HEK293 (cell line): Measurements from ENCODE around the gene C19orf44.

Experiments used
- BCL11A ChIP-seq: fragments of 450-650 bp; formaldehyde crosslinking; IDR thresholded peaks from 2 replicates; pipeline ENCODE4 v1.5.1; 2016; ENCODE audit warnings: low read depth, missing biosample characterization, missing genetic modification characterization
- GFI1B ChIP-seq: fragments of 450-650 bp; formaldehyde crosslinking; IDR thresholded peaks from 2 replicates; pipeline ENCODE4 v1.5.1; 2016; ENCODE audit warnings: missing biosample characterization, missing genetic modification characterization
- GLIS1 ChIP-seq: fragments of 450-650 bp; formaldehyde crosslinking; IDR thresholded peaks from 2 replicates; pipeline ENCODE4 v1.5.1; 2016; ENCODE audit warnings: missing biosample characterization, missing genetic modification characterization
- IKZF3 ChIP-seq: fragments of 450-650 bp; IDR thresholded peaks from 2 replicates; pipeline ENCODE4 v1.5.0; 2018; ENCODE audit warnings: missing biosample characterization, mild to moderate bottlenecking, missing genetic modification characterization, moderate library complexity
- KLF1 ChIP-seq: fragments of 450-650 bp; formaldehyde crosslinking; IDR thresholded peaks from 2 replicates; pipeline ENCODE4 v1.5.1; 2016; ENCODE audit warnings: missing biosample characterization, missing genetic modification characterization
- KLF7 ChIP-seq: fragments of 450-650 bp; formaldehyde crosslinking; IDR thresholded peaks from 2 replicates; pipeline ENCODE4 v1.5.1; 2016; ENCODE audit warnings: missing biosample characterization, missing genetic modification characterization, borderline replicate concordance
- ZEB2 ChIP-seq: fragments of 450-650 bp; formaldehyde crosslinking; IDR thresholded peaks from 2 replicates; pipeline ENCODE4 v1.5.1; 2016; ENCODE audit warnings: missing biosample characterization, missing genetic modification characterization
- ZNF292 ChIP-seq: fragments of 450-650 bp; formaldehyde crosslinking; IDR thresholded peaks from 2 replicates; pipeline ENCODE4 v1.5.1; 2016; ENCODE audit warnings: low read depth, missing biosample characterization, missing genetic modification characterization, borderline replicate concordance
- ZNF366 ChIP-seq: fragments of 450-650 bp; formaldehyde crosslinking; conservative IDR thresholded peaks from 2 replicates; pipeline ENCODE4 v1.5.1; 2016; ENCODE audit warnings: missing biosample characterization, missing genetic modification characterization
- ZNF37A ChIP-seq: fragments of 450-650 bp; IDR thresholded peaks from 2 replicates; pipeline ENCODE4 v1.5.1; 2018; ENCODE audit warnings: missing biosample characterization, missing genetic modification characterization
- ZNF391 ChIP-seq: fragments of 450-650 bp; formaldehyde crosslinking; IDR thresholded peaks from 2 replicates; pipeline ENCODE4 v1.5.1; 2016; ENCODE audit warnings: low read depth, missing biosample characterization, missing genetic modification characterization, borderline replicate concordance
- ZNF560 ChIP-seq: fragments of 450-650 bp; formaldehyde crosslinking; IDR thresholded peaks from 2 replicates; pipeline ENCODE4 v1.5.1; 2017; ENCODE audit warnings: missing biosample characterization, missing genetic modification characterization, borderline replicate concordance
- ZNF629 ChIP-seq: fragments of 450-650 bp; formaldehyde crosslinking; IDR thresholded peaks from 2 replicates; pipeline ENCODE4 v1.5.1; 2017; ENCODE audit warnings: missing biosample characterization, missing genetic modification characterization
- ZNF843 ChIP-seq: fragments of 450-650 bp; formaldehyde crosslinking; IDR thresholded peaks from 2 replicates; pipeline ENCODE4 v1.5.1; 2016; ENCODE audit warnings: missing biosample characterization, missing genetic modification characterization
- ZXDB ChIP-seq: fragments of 450-650 bp; formaldehyde crosslinking; IDR thresholded peaks from 2 replicates; pipeline ENCODE4 v1.5.1; 2016; ENCODE audit warnings: missing biosample characterization, missing genetic modification characterization
- TF ChIP-seq, protein P1 (sequence below): fragments of 450-650 bp; formaldehyde crosslinking; IDR thresholded peaks from 2 replicates; pipeline ENCODE4 v1.5.1; 2017; ENCODE audit warnings: missing biosample characterization, missing genetic modification characterization
- TF ChIP-seq, protein P2 (sequence below): fragments of 450-650 bp; formaldehyde crosslinking; IDR thresholded peaks from 2 replicates; pipeline ENCODE4 v1.5.1; 2016; ENCODE audit warnings: missing biosample characterization, missing genetic modification characterization
- TF ChIP-seq, protein P3 (sequence below): fragments of 450-650 bp; formaldehyde crosslinking; IDR thresholded peaks from 2 replicates; pipeline ENCODE4 v1.5.1; 2017; ENCODE audit warnings: missing biosample characterization, mild to moderate bottlenecking, missing genetic modification characterization, moderate library complexity
- TF ChIP-seq, protein P4 (sequence below): fragments of 450-650 bp; formaldehyde crosslinking; IDR thresholded peaks from 2 replicates; pipeline ENCODE4 v1.5.1; 2016; ENCODE audit warnings: missing biosample characterization, missing genetic modification characterization
- TF ChIP-seq, protein P5 (sequence below): fragments of 450-650 bp; formaldehyde crosslinking; IDR thresholded peaks from 2 replicates; pipeline ENCODE4 v1.5.1; 2016; ENCODE audit warnings: missing biosample characterization, missing genetic modification characterization
- TF ChIP-seq, protein P6 (sequence below): fragments of 450-650 bp; formaldehyde crosslinking; IDR thresholded peaks from 2 replicates; pipeline ENCODE4 v1.5.1; 2017; ENCODE audit warnings: missing biosample characterization, missing genetic modification characterization
- TF ChIP-seq, protein P7 (sequence below): fragments of 450-650 bp; formaldehyde crosslinking; IDR thresholded peaks from 2 replicates; pipeline ENCODE4 v1.5.1; 2017; ENCODE audit warnings: missing biosample characterization, missing genetic modification characterization

Gene C19orf44

DNA sequence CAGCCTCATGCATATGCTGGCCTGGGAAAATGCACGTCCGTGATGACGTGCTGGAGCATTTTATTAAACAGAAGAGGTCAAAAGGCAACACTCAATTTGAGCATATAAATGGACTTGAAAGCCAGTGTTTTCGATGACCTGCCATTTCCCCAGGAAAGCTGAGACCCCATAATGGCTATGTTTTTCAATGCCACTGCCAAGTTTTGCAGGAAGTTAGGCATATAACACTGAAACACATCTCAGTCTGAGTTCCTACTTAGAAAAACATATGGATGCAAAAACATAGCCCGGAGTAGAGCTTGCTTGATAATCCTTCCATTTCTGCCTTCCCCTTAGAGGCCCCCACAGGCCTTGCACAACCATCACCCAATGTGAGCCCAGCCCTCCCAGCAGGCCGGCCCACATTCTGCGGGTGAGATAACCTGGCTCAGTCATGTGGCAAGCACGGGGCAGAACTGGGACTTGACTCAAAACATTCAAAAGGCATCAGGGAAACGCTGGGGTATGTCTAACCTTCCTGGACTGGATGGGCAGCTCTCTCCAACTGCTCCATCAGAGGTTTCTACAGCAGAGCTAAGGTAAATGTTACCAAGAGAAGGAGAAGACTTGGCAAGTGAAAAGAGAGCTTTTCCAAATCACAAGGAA, 49.3 kb upstream of the C19orf44 start (continued):
- TF ChIP-seq, protein P1, sequence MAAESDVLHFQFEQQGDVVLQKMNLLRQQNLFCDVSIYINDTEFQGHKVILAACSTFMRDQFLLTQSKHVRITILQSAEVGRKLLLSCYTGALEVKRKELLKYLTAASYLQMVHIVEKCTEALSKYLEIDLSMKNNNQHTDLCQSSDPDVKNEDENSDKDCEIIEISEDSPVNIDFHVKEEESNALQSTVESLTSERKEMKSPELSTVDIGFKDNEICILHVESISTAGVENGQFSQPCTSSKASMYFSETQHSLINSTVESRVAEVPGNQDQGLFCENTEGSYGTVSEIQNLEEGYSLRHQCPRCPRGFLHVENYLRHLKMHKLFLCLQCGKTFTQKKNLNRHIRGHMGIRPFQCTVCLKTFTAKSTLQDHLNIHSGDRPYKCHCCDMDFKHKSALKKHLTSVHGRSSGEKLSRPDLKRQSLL (tag by site-specific recombination), result no peak
- no peak for TF ChIP-seq ZNF560 (tag by site-specific recombination)
- no peak for TF ChIP-seq ZNF843 (tag by site-specific recombination)
- no peak for TF ChIP-seq KLF1 (tag by site-specific recombination)
- no peak for TF ChIP-seq ZNF391
- TF ChIP-seq, protein P2, sequence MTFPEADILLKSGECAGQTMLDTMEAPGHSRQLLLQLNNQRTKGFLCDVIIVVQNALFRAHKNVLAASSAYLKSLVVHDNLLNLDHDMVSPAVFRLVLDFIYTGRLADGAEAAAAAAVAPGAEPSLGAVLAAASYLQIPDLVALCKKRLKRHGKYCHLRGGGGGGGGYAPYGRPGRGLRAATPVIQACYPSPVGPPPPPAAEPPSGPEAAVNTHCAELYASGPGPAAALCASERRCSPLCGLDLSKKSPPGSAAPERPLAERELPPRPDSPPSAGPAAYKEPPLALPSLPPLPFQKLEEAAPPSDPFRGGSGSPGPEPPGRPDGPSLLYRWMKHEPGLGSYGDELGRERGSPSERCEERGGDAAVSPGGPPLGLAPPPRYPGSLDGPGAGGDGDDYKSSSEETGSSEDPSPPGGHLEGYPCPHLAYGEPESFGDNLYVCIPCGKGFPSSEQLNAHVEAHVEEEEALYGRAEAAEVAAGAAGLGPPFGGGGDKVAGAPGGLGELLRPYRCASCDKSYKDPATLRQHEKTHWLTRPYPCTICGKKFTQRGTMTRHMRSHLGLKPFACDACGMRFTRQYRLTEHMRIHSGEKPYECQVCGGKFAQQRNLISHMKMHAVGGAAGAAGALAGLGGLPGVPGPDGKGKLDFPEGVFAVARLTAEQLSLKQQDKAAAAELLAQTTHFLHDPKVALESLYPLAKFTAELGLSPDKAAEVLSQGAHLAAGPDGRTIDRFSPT (tag by site-specific recombination), result no peak
- TF ChIP-seq, protein P3, sequence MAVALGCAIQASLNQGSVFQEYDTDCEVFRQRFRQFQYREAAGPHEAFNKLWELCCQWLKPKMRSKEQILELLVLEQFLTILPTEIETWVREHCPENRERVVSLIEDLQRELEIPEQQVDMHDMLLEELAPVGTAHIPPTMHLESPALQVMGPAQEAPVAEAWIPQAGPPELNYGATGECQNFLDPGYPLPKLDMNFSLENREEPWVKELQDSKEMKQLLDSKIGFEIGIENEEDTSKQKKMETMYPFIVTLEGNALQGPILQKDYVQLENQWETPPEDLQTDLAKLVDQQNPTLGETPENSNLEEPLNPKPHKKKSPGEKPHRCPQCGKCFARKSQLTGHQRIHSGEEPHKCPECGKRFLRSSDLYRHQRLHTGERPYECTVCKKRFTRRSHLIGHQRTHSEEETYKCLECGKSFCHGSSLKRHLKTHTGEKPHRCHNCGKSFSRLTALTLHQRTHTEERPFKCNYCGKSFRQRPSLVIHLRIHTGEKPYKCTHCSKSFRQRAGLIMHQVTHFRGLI (tag by site-specific recombination), result no peak
- no peak; the same call in 1 of the 2 replicates for TF ChIP-seq IKZF3 (tag by site-specific recombination)
- TF ChIP-seq ZNF629 (tag by site-specific recombination), result no peak
- TF ChIP-seq ZNF366 (tag by site-specific recombination), result peak; percentile 46
- no peak for TF ChIP-seq GFI1B (tag by site-specific recombination)
- TF ChIP-seq, protein P4, sequence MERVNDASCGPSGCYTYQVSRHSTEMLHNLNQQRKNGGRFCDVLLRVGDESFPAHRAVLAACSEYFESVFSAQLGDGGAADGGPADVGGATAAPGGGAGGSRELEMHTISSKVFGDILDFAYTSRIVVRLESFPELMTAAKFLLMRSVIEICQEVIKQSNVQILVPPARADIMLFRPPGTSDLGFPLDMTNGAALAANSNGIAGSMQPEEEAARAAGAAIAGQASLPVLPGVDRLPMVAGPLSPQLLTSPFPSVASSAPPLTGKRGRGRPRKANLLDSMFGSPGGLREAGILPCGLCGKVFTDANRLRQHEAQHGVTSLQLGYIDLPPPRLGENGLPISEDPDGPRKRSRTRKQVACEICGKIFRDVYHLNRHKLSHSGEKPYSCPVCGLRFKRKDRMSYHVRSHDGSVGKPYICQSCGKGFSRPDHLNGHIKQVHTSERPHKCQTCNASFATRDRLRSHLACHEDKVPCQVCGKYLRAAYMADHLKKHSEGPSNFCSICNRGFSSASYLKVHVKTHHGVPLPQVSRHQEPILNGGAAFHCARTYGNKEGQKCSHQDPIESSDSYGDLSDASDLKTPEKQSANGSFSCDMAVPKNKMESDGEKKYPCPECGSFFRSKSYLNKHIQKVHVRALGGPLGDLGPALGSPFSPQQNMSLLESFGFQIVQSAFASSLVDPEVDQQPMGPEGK (tag by site-specific recombination), result peak; percentile 60
- TF ChIP-seq BCL11A, result no peak
- no peak for TF ChIP-seq ZEB2
- no peak for TF ChIP-seq ZNF37A (tag by site-specific recombination)
- peak; percentile 42 for TF ChIP-seq GLIS1
- no peak for TF ChIP-seq KLF7
- TF ChIP-seq, protein P5, sequence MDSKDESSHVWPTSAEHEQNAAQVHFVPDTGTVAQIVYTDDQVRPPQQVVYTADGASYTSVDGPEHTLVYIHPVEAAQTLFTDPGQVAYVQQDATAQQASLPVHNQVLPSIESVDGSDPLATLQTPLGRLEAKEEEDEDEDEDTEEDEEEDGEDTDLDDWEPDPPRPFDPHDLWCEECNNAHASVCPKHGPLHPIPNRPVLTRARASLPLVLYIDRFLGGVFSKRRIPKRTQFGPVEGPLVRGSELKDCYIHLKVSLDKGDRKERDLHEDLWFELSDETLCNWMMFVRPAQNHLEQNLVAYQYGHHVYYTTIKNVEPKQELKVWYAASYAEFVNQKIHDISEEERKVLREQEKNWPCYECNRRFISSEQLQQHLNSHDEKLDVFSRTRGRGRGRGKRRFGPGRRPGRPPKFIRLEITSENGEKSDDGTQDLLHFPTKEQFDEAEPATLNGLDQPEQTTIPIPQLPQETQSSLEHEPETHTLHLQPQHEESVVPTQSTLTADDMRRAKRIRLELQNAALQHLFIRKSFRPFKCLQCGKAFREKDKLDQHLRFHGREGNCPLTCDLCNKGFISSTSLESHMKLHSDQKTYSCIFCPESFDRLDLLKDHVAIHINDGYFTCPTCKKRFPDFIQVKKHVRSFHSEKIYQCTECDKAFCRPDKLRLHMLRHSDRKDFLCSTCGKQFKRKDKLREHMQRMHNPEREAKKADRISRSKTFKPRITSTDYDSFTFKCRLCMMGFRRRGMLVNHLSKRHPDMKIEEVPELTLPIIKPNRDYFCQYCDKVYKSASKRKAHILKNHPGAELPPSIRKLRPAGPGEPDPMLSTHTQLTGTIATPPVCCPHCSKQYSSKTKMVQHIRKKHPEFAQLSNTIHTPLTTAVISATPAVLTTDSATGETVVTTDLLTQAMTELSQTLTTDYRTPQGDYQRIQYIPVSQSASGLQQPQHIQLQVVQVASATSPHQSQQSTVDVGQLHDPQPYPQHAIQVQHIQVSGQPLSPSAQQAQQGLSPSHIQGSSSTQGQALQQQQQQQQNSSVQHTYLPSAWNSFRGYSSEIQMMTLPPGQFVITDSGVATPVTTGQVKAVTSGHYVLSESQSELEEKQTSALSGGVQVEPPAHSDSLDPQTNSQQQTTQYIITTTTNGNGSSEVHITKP (tag by site-specific recombination), result peak; percentile 69
- TF ChIP-seq ZNF292 (tag by site-specific recombination), result no peak
- TF ChIP-seq, protein P6, sequence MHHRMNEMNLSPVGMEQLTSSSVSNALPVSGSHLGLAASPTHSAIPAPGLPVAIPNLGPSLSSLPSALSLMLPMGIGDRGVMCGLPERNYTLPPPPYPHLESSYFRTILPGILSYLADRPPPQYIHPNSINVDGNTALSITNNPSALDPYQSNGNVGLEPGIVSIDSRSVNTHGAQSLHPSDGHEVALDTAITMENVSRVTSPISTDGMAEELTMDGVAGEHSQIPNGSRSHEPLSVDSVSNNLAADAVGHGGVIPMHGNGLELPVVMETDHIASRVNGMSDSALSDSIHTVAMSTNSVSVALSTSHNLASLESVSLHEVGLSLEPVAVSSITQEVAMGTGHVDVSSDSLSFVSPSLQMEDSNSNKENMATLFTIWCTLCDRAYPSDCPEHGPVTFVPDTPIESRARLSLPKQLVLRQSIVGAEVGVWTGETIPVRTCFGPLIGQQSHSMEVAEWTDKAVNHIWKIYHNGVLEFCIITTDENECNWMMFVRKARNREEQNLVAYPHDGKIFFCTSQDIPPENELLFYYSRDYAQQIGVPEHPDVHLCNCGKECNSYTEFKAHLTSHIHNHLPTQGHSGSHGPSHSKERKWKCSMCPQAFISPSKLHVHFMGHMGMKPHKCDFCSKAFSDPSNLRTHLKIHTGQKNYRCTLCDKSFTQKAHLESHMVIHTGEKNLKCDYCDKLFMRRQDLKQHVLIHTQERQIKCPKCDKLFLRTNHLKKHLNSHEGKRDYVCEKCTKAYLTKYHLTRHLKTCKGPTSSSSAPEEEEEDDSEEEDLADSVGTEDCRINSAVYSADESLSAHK, result no peak
- 0 out of 2 replicates have a peak, but pooled peaks have one; percentile 21 for TF ChIP-seq ZXDB (tag by site-specific recombination)
- TF ChIP-seq, protein P7, sequence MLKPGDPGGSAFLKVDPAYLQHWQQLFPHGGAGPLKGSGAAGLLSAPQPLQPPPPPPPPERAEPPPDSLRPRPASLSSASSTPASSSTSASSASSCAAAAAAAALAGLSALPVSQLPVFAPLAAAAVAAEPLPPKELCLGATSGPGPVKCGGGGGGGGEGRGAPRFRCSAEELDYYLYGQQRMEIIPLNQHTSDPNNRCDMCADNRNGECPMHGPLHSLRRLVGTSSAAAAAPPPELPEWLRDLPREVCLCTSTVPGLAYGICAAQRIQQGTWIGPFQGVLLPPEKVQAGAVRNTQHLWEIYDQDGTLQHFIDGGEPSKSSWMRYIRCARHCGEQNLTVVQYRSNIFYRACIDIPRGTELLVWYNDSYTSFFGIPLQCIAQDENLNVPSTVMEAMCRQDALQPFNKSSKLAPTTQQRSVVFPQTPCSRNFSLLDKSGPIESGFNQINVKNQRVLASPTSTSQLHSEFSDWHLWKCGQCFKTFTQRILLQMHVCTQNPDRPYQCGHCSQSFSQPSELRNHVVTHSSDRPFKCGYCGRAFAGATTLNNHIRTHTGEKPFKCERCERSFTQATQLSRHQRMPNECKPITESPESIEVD (tag by site-specific recombination), result no peak
